K562 (cell line): Measurements from ENCODE around the gene OPA3.

ENCODE experiments used
- PTBP1 ChIP-seq: fragments of 200-400 bp; formaldehyde crosslinking; IDR thresholded peaks from 2 replicates; pipeline ENCODE4 v1.6.1; 2017; ENCODE audit warnings: low read depth, low read length
- SMC3 ChIP-seq: conservative IDR thresholded peaks from 2 replicates; pipeline ENCODE4 v1.6.1; 2011; ENCODE audit warnings: low read depth, low read length, improper control_type of control experiment; ENCODE audit not compliant: insufficient read depth
- ZNF124 ChIP-seq: sonication (generic); formaldehyde crosslinking; IDR thresholded peaks from 2 replicates; pipeline ENCODE4 v1.8.1; 2022; ENCODE audit warnings: missing genetic modification reagents
- ZNF232 ChIP-seq: sonication (generic); formaldehyde crosslinking; IDR thresholded peaks from 2 replicates; pipeline ENCODE4 v1.8.0; 2022; ENCODE audit warnings: mild to moderate bottlenecking, missing genetic modification reagents
- ZNF444 ChIP-seq: fragments of 250-450 bp; sonication (Bioruptor Pico); IDR thresholded peaks from 2 replicates; pipeline ENCODE4 v1.4.0; 2020; ENCODE audit warnings: mild to moderate bottlenecking, moderate library complexity
- TF ChIP-seq, protein P1 (sequence below): fragments of 450-650 bp; IDR thresholded peaks from 2 replicates; pipeline ENCODE4 v1.6.1; 2017; ENCODE audit warnings: antibody characterized with exemption
- TF ChIP-seq, protein P2 (sequence below): fragments of 450-650 bp; IDR thresholded peaks from 2 replicates; pipeline ENCODE4 v1.7.0; 2016; ENCODE audit warnings: borderline replicate concordance

DNA sequence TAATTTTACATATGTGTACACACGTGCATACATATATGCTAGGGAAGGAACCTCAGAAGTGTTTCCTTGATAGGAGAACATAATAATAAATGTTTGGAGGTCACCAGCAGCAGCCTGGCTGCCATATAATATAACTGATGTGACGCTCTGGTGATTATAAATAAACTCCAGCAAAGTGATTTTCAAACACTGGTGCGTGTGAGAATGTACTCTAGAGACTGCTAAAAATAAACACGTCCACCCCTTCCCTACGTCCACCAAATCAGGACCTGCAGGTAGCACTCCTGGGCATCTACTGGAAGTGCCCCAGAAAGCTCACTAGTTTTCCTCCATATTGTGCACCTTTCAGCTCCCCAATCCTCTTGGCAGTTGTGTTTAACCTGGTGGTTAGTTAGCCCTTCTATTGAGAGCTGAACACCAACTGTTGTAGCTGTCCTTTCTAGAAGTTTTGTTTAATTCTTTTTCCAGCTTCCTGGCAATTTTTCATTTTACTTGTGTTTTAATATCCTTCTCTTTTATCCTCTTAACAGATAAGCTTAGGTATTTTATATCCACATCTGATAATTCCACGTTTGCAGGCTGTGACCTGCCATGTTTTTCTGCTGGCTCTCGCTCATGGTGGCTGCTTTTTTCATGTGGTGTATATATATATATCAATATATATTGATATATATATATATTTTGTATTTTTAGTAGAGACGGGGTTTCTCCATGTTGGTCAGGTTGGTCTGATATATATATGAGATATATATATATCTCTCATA is 13.0 kb downstream of the OPA3 start:
- TF ChIP-seq PTBP1, result no peak
- TF ChIP-seq SMC3, result no peak
- TF ChIP-seq, protein P1, sequence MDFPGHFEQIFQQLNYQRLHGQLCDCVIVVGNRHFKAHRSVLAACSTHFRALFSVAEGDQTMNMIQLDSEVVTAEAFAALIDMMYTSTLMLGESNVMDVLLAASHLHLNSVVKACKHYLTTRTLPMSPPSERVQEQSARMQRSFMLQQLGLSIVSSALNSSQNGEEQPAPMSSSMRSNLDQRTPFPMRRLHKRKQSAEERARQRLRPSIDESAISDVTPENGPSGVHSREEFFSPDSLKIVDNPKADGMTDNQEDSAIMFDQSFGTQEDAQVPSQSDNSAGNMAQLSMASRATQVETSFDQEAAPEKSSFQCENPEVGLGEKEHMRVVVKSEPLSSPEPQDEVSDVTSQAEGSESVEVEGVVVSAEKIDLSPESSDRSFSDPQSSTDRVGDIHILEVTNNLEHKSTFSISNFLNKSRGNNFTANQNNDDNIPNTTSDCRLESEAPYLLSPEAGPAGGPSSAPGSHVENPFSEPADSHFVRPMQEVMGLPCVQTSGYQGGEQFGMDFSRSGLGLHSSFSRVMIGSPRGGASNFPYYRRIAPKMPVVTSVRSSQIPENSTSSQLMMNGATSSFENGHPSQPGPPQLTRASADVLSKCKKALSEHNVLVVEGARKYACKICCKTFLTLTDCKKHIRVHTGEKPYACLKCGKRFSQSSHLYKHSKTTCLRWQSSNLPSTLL, result no peak
- no peak for TF ChIP-seq ZNF232
- no peak for TF ChIP-seq ZNF444 (CRISPR knock-in tag)
- TF ChIP-seq, protein P2, sequence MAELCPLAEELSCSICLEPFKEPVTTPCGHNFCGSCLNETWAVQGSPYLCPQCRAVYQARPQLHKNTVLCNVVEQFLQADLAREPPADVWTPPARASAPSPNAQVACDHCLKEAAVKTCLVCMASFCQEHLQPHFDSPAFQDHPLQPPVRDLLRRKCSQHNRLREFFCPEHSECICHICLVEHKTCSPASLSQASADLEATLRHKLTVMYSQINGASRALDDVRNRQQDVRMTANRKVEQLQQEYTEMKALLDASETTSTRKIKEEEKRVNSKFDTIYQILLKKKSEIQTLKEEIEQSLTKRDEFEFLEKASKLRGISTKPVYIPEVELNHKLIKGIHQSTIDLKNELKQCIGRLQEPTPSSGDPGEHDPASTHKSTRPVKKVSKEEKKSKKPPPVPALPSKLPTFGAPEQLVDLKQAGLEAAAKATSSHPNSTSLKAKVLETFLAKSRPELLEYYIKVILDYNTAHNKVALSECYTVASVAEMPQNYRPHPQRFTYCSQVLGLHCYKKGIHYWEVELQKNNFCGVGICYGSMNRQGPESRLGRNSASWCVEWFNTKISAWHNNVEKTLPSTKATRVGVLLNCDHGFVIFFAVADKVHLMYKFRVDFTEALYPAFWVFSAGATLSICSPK, result no peak
- TF ChIP-seq ZNF124 (CRISPR knock-in tag), result no peak
